ENCODE data around the gene GRK4.

Gene GRK4

GRCh38 chr4:3087115-3087797, 123.9 kb downstream of the GRK4 start:
- in situ Hi-C loops (cut with MboI; ENCODE audit: low sequenced_read_pairs, unreplicated experiment), result no loop called here
- no peak for DNase-seq (ENCODE audit: low spot score)
- no peak for TF ChIP-seq CTCF (IDR thresholded peaks at IDR 0.05; ENCODE audit: borderline replicate concordance, control extremely low read depth, extremely low read depth, insufficient read depth, missing control alignments)
